ENCODE results near the gene HOXD4.
A peak's percentile ranks its signal among the peaks of the same experiment; 100 is the strongest.

HOXD4 gene

GRCh38 chr2:176145085-176145969 is 6.0 kb upstream of the HOXD4 start:
- no peak for DNase-seq

GRCh38 chr2:176146101-176146500 is 5.2 kb upstream of the HOXD4 start:
- DNase-seq = no peak

- no peak for DNase-seq
Measured at GRCh38 chr2:176146645-176147044, 4.7 kb upstream of the HOXD4 start.

GRCh38 chr2:176147210-176147799 is 4.0 kb upstream of the HOXD4 start:
- DNase-seq = no peak

GRCh38 chr2:176147800-176148496 is 3.4 kb upstream of the HOXD4 start:
- DNase-seq = peak; percentile 43

GRCh38 chr2:176148751-176149421 is 2.5 kb upstream of the HOXD4 start:
- no peak for DNase-seq

- no peak for DNase-seq
Measured at GRCh38 chr2:176149481-176149938, 1.8 kb upstream of the HOXD4 start.

- DNase-seq = no peak
Measured at GRCh38 chr2:176149939-176150583, 1.3 kb upstream of the HOXD4 start.

- no peak for DNase-seq
Measured at GRCh38 chr2:176150584-176151441, 537 bp upstream of the HOXD4 start.

- no peak for DNase-seq
Measured at GRCh38 chr2:176152350-176153181, 1.2 kb downstream of the HOXD4 start.

- DNase-seq = no peak
Measured at GRCh38 chr2:176154576-176155252, 3.4 kb downstream of the HOXD4 start.

GRCh38 chr2:176155356-176156044 is 4.2 kb downstream of the HOXD4 start:
- no peak for DNase-seq

- DNase-seq = no peak
Measured at GRCh38 chr2:176156301-176156806, 5.0 kb downstream of the HOXD4 start.

- no peak for DNase-seq
Measured at GRCh38 chr2:176156807-176157498, 5.6 kb downstream of the HOXD4 start, which contains the start of gene HOXD3. HOXD3 (plus strand) TSS chr2:176157307; CDS start chr2:176169115, 11,808 bp downstream.

GRCh38 chr2:176157499-176158185 is 6.3 kb downstream of the HOXD4 start:
- DNase-seq = peak; percentile 41

GRCh38 chr2:176158186-176158591 is 6.8 kb downstream of the HOXD4 start:
- no peak for DNase-seq

GRCh38 chr2:176158855-176159662 is 7.7 kb downstream of the HOXD4 start:
- DNase-seq = peak; percentile 20
